Peyer's patch (tissue), 4 donors: ENCODE measurements around the gene DIS3L. TPM values are rescaled to one million over a fixed set of nuclear protein-coding genes. Genes with fewer than 3 reads are reported as not detected.
"Not testable (repeated sequence)": the region's sequence is repeated elsewhere in the genome, so short reads cannot be mapped to it uniquely, and the experiment has no call there.

Source experiments
- DNase-seq, 3 donors: peaks; one replicate each; pipeline ENCODE4 v3.0.0-alpha.2; 2017 to 2019
- H3K27ac ChIP-seq, 4 donors: fragments of 200-600 bp; sonication (generic); one replicate each; pipeline ENCODE4 v1.5.1; 2016 to 2019
- H3K27me3 ChIP-seq, 2 donors: fragments of 200-600 bp; sonication (generic); one replicate each; pipeline ENCODE4 v1.5.1; 2019
- H3K36me3 ChIP-seq, 3 donors: fragments of 200-600 bp; sonication (generic); one replicate each; pipeline ENCODE4 v1.5.1; 2016 to 2019
- H3K4me1 ChIP-seq, 4 donors: fragments of 200-600 bp; sonication (generic); one replicate each; pipeline ENCODE4 v1.5.1; 2016 to 2019
- H3K4me3 ChIP-seq, 4 donors: fragments of 200-600 bp; sonication (generic); 1 replicate in 3 of 4; 2 replicates in 1 of 4; pipeline ENCODE4 v1.5.1; 2016 to 2019; ENCODE audit warnings: mild to moderate bottlenecking in 1 of 4
- H3K9me3 ChIP-seq, 4 donors: fragments of 200-600 bp; sonication (generic); one replicate each; pipeline ENCODE4 v1.5.1; 2016 to 2019; ENCODE audit warnings: mild to moderate bottlenecking in 1 of 4
- POLR2A ChIP-seq, 2 donors: fragments of 450-650 bp; IDR thresholded peaks; one replicate each; pipeline ENCODE4 v1.5.1; 2017; ENCODE audit warnings: antibody characterized with exemption in 2 of 2, mild to moderate bottlenecking in 2 of 2, moderate library complexity in 2 of 2
- total RNA-seq, 4 donors: library from RNA; depleted of rRNA; stranded (reverse); fragments of >200 nt; gene quantifications; one replicate each; pipeline ENCODE4 v1.1.0, GENCODE V29; 2016
- TF ChIP-seq, protein P1 (sequence below), 6 experiments: fragments of 450-650 bp in 4 of 6; fragments of 200-600 bp in 2 of 6; sonication (generic) in 1 of 6; IDR thresholded peaks; one replicate each; pipeline ENCODE4 v1.5.1; 2017 to 2019; ENCODE audit warnings: antibody characterized with exemption in 6 of 6, mild to moderate bottlenecking in 3 of 6, moderate library complexity in 1 of 6

Gene DIS3L
- total RNA-seq, 4 donors from 2014 or later, result 10.9 to 44.6 (median 30.0) TPM

DNA sequence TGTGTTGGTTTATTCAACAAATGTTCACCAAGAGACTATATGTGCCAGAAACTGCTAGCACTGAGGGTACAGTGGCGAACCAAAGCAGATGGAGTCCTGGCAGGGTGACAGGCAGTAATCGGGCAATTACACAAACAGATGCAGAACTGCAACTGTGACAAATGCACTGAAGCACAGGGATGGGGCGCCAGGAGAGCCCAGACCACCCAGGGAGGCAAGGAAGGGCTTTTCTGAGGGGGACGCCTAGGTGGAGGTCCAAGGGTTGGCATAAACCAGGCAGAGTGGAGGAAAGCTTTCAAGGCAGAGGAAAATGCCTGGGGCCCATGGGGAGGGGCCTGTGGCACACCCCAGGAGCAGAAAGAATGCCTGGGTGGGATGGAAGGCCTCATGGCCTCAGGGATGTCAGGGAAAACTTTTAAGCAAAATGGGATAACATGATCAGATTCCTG lies 5.5 kb downstream of the DIS3L start:
- TF ChIP-seq POLR2A (IDR thresholded peaks at IDR 0.05), result no peak
- TF ChIP-seq, protein P1, sequence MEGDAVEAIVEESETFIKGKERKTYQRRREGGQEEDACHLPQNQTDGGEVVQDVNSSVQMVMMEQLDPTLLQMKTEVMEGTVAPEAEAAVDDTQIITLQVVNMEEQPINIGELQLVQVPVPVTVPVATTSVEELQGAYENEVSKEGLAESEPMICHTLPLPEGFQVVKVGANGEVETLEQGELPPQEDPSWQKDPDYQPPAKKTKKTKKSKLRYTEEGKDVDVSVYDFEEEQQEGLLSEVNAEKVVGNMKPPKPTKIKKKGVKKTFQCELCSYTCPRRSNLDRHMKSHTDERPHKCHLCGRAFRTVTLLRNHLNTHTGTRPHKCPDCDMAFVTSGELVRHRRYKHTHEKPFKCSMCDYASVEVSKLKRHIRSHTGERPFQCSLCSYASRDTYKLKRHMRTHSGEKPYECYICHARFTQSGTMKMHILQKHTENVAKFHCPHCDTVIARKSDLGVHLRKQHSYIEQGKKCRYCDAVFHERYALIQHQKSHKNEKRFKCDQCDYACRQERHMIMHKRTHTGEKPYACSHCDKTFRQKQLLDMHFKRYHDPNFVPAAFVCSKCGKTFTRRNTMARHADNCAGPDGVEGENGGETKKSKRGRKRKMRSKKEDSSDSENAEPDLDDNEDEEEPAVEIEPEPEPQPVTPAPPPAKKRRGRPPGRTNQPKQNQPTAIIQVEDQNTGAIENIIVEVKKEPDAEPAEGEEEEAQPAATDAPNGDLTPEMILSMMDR (IDR thresholded peaks at IDR 0.05), result no peak
- Histone ChIP-seq H3K4me1 (peaks cover 0 to 14% (median 4%) of the 10 kb centered on the region in 4 donors), H3K27me3 (no peaks in the 10 kb centered on the region), H3K27ac (no peak overlapping the region), H3K4me3 (no peak overlapping the region), H3K36me3 (peaks cover 0 to 5% (median 0%) of the 10 kb centered on the region in 3 donors), H3K9me3 (no peaks in the 10 kb centered on the region)
- no peak for DNase-seq

DNA sequence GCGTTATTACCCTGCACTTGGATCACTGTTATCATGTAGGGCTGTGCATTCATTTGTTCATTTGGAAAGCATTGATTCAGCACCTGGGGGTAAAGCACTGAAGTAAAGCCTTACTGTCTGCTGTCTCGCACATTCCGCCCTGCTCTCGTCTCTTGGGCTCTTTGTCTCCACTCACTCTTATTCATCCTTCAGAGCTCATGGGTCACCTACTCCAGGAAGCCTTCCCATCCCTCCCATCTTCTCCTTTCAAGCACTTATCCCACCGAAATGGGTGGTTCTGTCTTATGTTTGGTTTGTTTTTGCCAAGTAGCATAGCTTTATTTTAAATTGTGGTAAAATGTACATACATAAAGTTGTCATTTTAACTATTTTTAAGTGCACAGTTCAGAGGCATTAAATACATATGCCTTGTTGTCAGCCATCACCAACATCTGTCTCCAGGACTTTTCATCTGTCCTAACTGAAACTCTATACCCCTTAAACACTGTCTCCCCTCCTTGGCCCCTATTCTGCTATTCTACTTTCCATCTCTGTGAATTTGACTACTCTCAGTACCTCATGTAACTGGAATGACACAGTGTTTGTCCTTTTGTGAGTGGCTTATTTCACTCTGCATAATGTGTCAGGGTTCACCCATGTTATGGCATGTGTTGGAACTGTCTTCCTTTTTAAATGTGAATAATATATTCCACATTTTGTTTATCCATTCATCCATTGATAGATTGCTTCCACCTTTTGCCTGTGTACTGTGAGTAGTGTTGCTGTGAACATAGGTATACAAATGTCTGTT lies 9.3 kb downstream of the DIS3L start:
- no peaks in the 10 kb centered on the region for H3K27me3 ChIP-seq
- no peak for DNase-seq
- no peaks in the 10 kb centered on the region for H3K9me3 ChIP-seq
- H3K36me3 ChIP-seq, result peaks cover 0 to 13% (median 0%) of the 10 kb centered on the region in 3 donors
- no peak for TF ChIP-seq POLR2A (IDR thresholded peaks at IDR 0.05)
- TF ChIP-seq, protein P1 (IDR thresholded peaks at IDR 0.05), result no peak
- H3K27ac ChIP-seq, result no peak overlapping the region
- no peaks in the 10 kb centered on the region for H3K4me1 ChIP-seq
- H3K4me3 ChIP-seq, result no peak overlapping the region

DNA sequence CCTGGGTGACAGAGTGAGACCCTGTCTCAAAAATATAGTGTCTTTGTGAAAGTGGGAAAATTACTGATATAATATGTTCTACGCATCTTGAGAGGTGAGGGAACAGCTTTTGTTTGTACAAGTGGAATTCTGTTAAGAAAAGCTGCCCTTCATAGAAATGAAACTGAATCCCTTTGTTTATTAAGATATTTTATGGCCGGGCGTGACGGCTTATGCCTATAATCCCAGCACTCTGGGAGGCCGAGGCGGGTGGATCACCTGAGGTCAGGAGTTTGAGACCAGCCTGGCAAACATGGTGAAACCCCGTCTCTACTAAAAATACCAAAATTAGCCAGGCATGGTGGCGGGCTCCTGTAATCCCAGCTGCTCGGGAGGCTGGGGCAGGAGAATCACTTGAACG lies 11.1 kb downstream of the DIS3L start:
- H3K4me3 ChIP-seq, H3K4me1 ChIP-seq, H3K27ac ChIP-seq, H3K9me3 ChIP-seq, H3K27me3 ChIP-seq: not testable (repeated sequence)
- H3K36me3 ChIP-seq, result peaks cover 0 to 18% (median 0%) of the 10 kb centered on the region in 3 donors
- peak in 1 of 3 donors; percentile 61 for DNase-seq

DNA sequence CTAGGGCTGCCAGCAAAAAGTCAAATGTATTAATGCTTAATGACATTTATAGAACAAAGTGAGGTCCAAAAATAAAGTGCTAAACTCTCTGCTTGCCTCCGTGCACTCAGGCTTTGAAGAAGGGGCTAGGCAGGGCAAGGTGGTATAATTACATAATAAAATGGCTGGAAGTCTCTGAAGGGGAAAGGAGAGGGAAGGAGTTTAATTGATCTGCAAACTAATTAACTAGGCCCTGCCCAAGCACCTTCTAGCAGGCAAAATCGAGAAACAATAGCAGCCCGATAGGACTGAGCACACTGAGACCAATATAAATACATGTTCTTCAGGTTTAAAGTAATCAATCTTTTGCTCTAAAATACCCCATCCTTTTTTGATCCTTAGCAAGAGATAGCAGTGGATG lies 13.0 kb downstream of the DIS3L start:
- H3K27ac ChIP-seq, result no peak overlapping the region
- TF ChIP-seq, protein P1 (IDR thresholded peaks at IDR 0.05), result no peak
- TF ChIP-seq POLR2A (IDR thresholded peaks at IDR 0.05), result no peak
- H3K4me3 ChIP-seq, result no peak overlapping the region
- no peaks in the 10 kb centered on the region for H3K27me3 ChIP-seq
- DNase-seq, result no peak
- H3K9me3 ChIP-seq, result no peaks in the 10 kb centered on the region
- H3K36me3 ChIP-seq, result peaks cover 0 to 32% (median 0%) of the 10 kb centered on the region in 3 donors
- H3K4me1 ChIP-seq, result no peaks in the 10 kb centered on the region

DNA sequence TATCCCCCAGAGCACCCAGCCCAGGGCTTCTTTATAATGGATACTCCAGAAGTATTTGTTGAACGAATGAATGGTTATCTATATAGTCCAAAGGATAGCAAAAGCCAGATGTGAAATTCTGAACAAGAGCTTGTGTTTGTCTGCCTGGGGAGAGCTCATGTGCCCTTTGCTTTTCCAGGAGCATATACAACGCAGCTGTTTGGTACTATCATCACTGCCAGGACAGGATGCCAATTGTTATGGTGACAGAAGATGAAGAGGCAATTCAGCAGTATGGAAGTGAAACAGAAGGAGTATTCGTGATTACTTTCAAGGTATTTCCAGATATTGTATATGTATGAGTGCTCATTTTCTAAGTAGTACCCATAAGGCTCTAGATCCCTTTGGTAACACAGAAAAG lies 15.2 kb downstream of the DIS3L start:
- Histone ChIP-seq H3K36me3 (peaks cover 0 to 51% (median 0%) of the 10 kb centered on the region in 3 donors), H3K27ac (no peak overlapping the region), H3K27me3 (no peaks in the 10 kb centered on the region), H3K4me3 (no peak overlapping the region), H3K4me1 (no peaks in the 10 kb centered on the region), H3K9me3 (no peaks in the 10 kb centered on the region)
- no peak for DNase-seq
- no peak for TF ChIP-seq POLR2A (IDR thresholded peaks at IDR 0.05)
- TF ChIP-seq, protein P1 (IDR thresholded peaks at IDR 0.05), result no peak

- DNase-seq, result no peak
- H3K36me3 ChIP-seq, result peaks cover 0 to 62% (median 0%) of the 10 kb centered on the region in 3 donors
- no peaks in the 10 kb centered on the region for H3K4me1 ChIP-seq
- TF ChIP-seq, protein P1 (IDR thresholded peaks at IDR 0.05), result no peak
- TF ChIP-seq POLR2A (IDR thresholded peaks at IDR 0.05), result no peak
- no peaks in the 10 kb centered on the region for H3K27me3 ChIP-seq
- no peaks in the 10 kb centered on the region for H3K9me3 ChIP-seq
- no peak overlapping the region for H3K27ac ChIP-seq
- H3K4me3 ChIP-seq, result no peak overlapping the region
These were observed 16.5 kb downstream of the DIS3L start for GRCh38 chr15:66309828-66310227.
